H9 (cell line): Measurements from ENCODE around the gene UTP15. TPM values are rescaled to one million over a fixed set of nuclear protein-coding genes. Genes with fewer than 3 reads are reported as not detected.

Experiments used
- DNase-seq: peaks from one replicate; pipeline ENCODE4 v3.0.0-alpha.2; 2017
- H2AFZ ChIP-seq: one replicate; pipeline ENCODE4 v1.6.1; 2013; ENCODE audit warnings: mild to moderate bottlenecking, low read length, control low read depth, moderate library complexity
- H2AK5ac ChIP-seq: 2 replicates; pipeline ENCODE4 v1.6.1; 2013; ENCODE audit warnings: low read length, control low read depth, mixed read lengths; ENCODE audit not compliant: insufficient read length
- H2BK120ac ChIP-seq: one replicate; pipeline ENCODE4 v1.6.1; 2013; ENCODE audit warnings: low read depth, mild to moderate bottlenecking, low read length, control low read depth, inconsistent platforms; ENCODE audit not compliant: poor library complexity, severe bottlenecking
- H2BK12ac ChIP-seq: 2 replicates; pipeline ENCODE4 v1.6.1; 2013; ENCODE audit warnings: low read length, control low read depth, mixed read lengths, low read depth; ENCODE audit not compliant: insufficient read length
- H2BK15ac ChIP-seq: 2 replicates; pipeline ENCODE4 v1.6.1; 2013; ENCODE audit warnings: low read depth, low read length, control low read depth
- H2BK20ac ChIP-seq: one replicate; pipeline ENCODE4 v1.6.1; 2013; ENCODE audit warnings: low read depth, mild to moderate bottlenecking, low read length, control low read depth, inconsistent platforms; ENCODE audit not compliant: poor library complexity, severe bottlenecking
- H2BK5ac ChIP-seq: 2 replicates; pipeline ENCODE4 v1.6.1; 2013; ENCODE audit warnings: low read length, control low read depth, mixed read lengths; ENCODE audit not compliant: insufficient read length
- H3K14ac ChIP-seq: 2 replicates; pipeline ENCODE4 v1.6.1; 2013; ENCODE audit warnings: low read length, control low read depth; ENCODE audit not compliant: insufficient read depth
- H3K18ac ChIP-seq: 2 replicates; pipeline ENCODE4 v1.6.1; 2013; ENCODE audit warnings: low read depth, mild to moderate bottlenecking, mixed read lengths, low read length, control low read depth; ENCODE audit not compliant: insufficient read length
- H3K23ac ChIP-seq: 2 replicates; pipeline ENCODE4 v1.6.1; 2013; ENCODE audit warnings: low read length, control low read depth, mixed read lengths, low read depth; ENCODE audit not compliant: insufficient read length
- H3K23me2 ChIP-seq: 2 replicates; pipeline ENCODE4 v1.6.1; 2013; ENCODE audit warnings: low read depth, mild to moderate bottlenecking, mixed read lengths, low read length, control low read depth; ENCODE audit not compliant: insufficient read length, poor library complexity, severe bottlenecking
- H3K27ac ChIP-seq: 2 replicates; pipeline ENCODE4 v1.5.1; 2013; ENCODE audit warnings: low read length, control low read depth, mixed read lengths, low read depth; ENCODE audit not compliant: insufficient read length
- H3K27me3 ChIP-seq: 2 replicates; pipeline ENCODE4 v1.6.1; 2013; ENCODE audit warnings: low read length, control low read depth, inconsistent platforms; ENCODE audit not compliant: insufficient read depth
- H3K4ac ChIP-seq: 2 replicates; pipeline ENCODE4 v1.6.1; 2013; ENCODE audit warnings: low read depth, mild to moderate bottlenecking, control low read depth, inconsistent platforms, low read length, moderate library complexity
- H3K4me1 ChIP-seq: 2 replicates; pipeline ENCODE4 v1.6.1; 2013; ENCODE audit warnings: low read length, control low read depth, inconsistent platforms; ENCODE audit not compliant: insufficient read depth
- H3K4me2 ChIP-seq: 2 replicates; pipeline ENCODE4 v1.6.1; 2013; ENCODE audit warnings: low read length, control low read depth, mixed read lengths; ENCODE audit not compliant: insufficient read length, insufficient read depth
- H3K56ac ChIP-seq: 2 replicates; pipeline ENCODE4 v1.6.1; 2013; ENCODE audit warnings: low read depth, mild to moderate bottlenecking, mixed read lengths, low read length, control low read depth; ENCODE audit not compliant: insufficient read length
- H3K79me1 ChIP-seq: 2 replicates; pipeline ENCODE4 v1.6.1; 2013; ENCODE audit warnings: low read depth, mild to moderate bottlenecking, moderate library complexity, low read length, control low read depth, inconsistent platforms; ENCODE audit not compliant: insufficient read depth, poor library complexity, severe bottlenecking
- H3K79me2 ChIP-seq: 2 replicates; pipeline ENCODE4 v1.6.1; 2013; ENCODE audit warnings: low read length, control low read depth, inconsistent platforms; ENCODE audit not compliant: insufficient read depth
- H3K9ac ChIP-seq: 2 replicates; pipeline ENCODE4 v1.6.1; 2013; ENCODE audit warnings: low read length, control low read depth, mixed read lengths; ENCODE audit not compliant: insufficient read length; ENCODE audit errors: extremely low read depth
- H3K9me3 ChIP-seq: one replicate; pipeline ENCODE4 v1.6.1; 2013; ENCODE audit warnings: low read depth, low read length, inconsistent platforms; ENCODE audit not compliant: control insufficient read depth
- H3T11ph ChIP-seq: one replicate; pipeline ENCODE4 v1.6.1; 2013; ENCODE audit warnings: mild to moderate bottlenecking, low read length, control low read depth, inconsistent platforms
- H4K20me1 ChIP-seq: one replicate; pipeline ENCODE4 v1.6.1; 2013; ENCODE audit not compliant: control insufficient read depth, insufficient read length, insufficient read depth
- H4K5ac ChIP-seq: 2 replicates; pipeline ENCODE4 v1.6.1; 2013; ENCODE audit warnings: low read depth, mild to moderate bottlenecking, mixed read lengths, low read length, control low read depth; ENCODE audit not compliant: insufficient read length
- H4K8ac ChIP-seq: replicated peaks from 2 replicates; pipeline ENCODE4 v1.6.1; 2013; ENCODE audit warnings: low read length, control low read depth, mixed read lengths, low read depth; ENCODE audit not compliant: insufficient read length
- H4K91ac ChIP-seq: 2 replicates; pipeline ENCODE4 v1.6.1; 2013; ENCODE audit warnings: low read depth, mild to moderate bottlenecking, moderate library complexity, mixed read lengths, low read length, control low read depth; ENCODE audit not compliant: insufficient read length
- H3K27ac Mint-ChIP-seq, 3 experiments: 2 replicates in 2 of 3; 3 replicates in 1 of 3; pipeline ENCODE4 v1.8.0; 2020 to 2021; ENCODE audit warnings: mixed read lengths in 3 of 3, mild to moderate bottlenecking in 1 of 3, moderate library complexity in 1 of 3
- H3K27me3 Mint-ChIP-seq: 2 replicates; pipeline ENCODE4 v1.8.0; 2021; ENCODE audit warnings: low read depth, mild to moderate bottlenecking, moderate library complexity, mixed read lengths
- H3K36me3 Mint-ChIP-seq, 3 experiments: 2 replicates in 2 of 3; 3 replicates in 1 of 3; pipeline ENCODE4 v1.8.0; 2020 to 2021; ENCODE audit warnings: low read depth in 3 of 3, mixed read lengths in 3 of 3; ENCODE audit not compliant: insufficient read depth in 1 of 3
- H3K4me1 Mint-ChIP-seq, 2 experiments: 2 replicates each; pipeline ENCODE4 v1.8.0; 2020; ENCODE audit warnings: mixed read lengths in 2 of 2
- H3K4me3 Mint-ChIP-seq, 2 experiments: 2 replicates in 1 of 2; 3 replicates in 1 of 2; pipeline ENCODE4 v1.8.0; 2020 to 2021; ENCODE audit warnings: mild to moderate bottlenecking in 2 of 2, mixed read lengths in 2 of 2, moderate library complexity in 1 of 2
- H3K9me3 Mint-ChIP-seq, 2 experiments: 2 replicates in 1 of 2; 3 replicates in 1 of 2; pipeline ENCODE4 v1.8.0; 2020; ENCODE audit warnings: mild to moderate bottlenecking in 2 of 2, mixed read lengths in 2 of 2, moderate library complexity in 1 of 2
- WGBS: extraction: QIAGEN DNeasy Blood & Tissue Kit; methylation state at CpG from one replicate; pipeline ENCODE4 v1.1.7; 2013; ENCODE audit warnings: missing lambda C conversion rate, low lambda C conversion rate, mixed read lengths; ENCODE audit not compliant: insufficient read length; ENCODE audit errors: extremely low coverage; 5-methylcytosine and 5-hydroxymethylcytosine counted together
- total RNA-seq: library from RNA; stranded (reverse); gene quantifications from 2 replicates; pipeline ENCODE4 v1.2.1, GENCODE V29; 2021
- TF ChIP-seq, protein P1 (sequence below): fragments of 200-600 bp; sonication (generic); conservative IDR thresholded peaks from 3 replicates; pipeline ENCODE4 v1.8.0; 2021; ENCODE audit warnings: antibody characterized with exemption, mild to moderate bottlenecking

Gene UTP15
- total RNA-seq, 1 experiment from 2014 or later = 43.5 TPM

DNA sequence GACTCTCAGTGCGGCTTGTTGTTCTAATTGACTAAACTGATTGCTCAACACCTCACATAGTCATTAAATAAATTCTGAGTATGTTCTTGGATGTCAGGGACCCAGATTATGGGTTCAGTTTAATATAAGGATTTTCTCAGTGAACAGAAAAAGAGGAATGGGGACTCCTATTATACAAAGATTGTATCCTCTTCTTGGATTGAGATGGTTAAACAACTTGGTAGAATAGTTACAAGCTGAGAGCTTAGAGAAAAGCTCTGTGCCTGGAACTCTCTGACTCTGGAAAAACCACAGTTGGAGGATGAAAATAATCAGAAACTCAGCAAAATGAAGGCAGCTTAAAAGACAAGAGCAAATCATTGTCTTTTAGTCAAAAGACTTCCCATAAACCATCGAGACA is 30.6 kb upstream of the UTP15 start:
- Mint-ChIP-seq H3K36me3 (peaks cover 2 to 22% (median 7%) of the 10 kb centered on the region in 3 experiments), H3K4me1 (0 out of 4 replicates have a peak, but pooled peaks cover 0 to 7% of the 10 kb centered on the region in 2 experiments), H3K27me3 (peaks cover 3% of the 10 kb centered on the region), H3K9me3 (peaks cover 22 to 25% of the 10 kb centered on the region in 2 experiments), H3K27ac (no peak overlapping the region), H3K4me3 (no peak overlapping the region)
- H3K56ac ChIP-seq = no peak overlapping the region
- H3K4me1 ChIP-seq = no peaks in the 10 kb centered on the region
- H2BK5ac ChIP-seq = no peak overlapping the region
- no peak overlapping the region for H3K23ac ChIP-seq
- no peak overlapping the region for H4K8ac ChIP-seq
- no peaks in the 10 kb centered on the region for H3K79me1 ChIP-seq
- H4K20me1 ChIP-seq = no peaks in the 10 kb centered on the region
- no peak overlapping the region for H3K4me2 ChIP-seq
- H2BK12ac ChIP-seq = no peak overlapping the region
- no peak overlapping the region for H3K27ac ChIP-seq
- H3K4ac ChIP-seq = no peak overlapping the region
- H3T11ph ChIP-seq = no peak overlapping the region
- TF ChIP-seq, protein P1, sequence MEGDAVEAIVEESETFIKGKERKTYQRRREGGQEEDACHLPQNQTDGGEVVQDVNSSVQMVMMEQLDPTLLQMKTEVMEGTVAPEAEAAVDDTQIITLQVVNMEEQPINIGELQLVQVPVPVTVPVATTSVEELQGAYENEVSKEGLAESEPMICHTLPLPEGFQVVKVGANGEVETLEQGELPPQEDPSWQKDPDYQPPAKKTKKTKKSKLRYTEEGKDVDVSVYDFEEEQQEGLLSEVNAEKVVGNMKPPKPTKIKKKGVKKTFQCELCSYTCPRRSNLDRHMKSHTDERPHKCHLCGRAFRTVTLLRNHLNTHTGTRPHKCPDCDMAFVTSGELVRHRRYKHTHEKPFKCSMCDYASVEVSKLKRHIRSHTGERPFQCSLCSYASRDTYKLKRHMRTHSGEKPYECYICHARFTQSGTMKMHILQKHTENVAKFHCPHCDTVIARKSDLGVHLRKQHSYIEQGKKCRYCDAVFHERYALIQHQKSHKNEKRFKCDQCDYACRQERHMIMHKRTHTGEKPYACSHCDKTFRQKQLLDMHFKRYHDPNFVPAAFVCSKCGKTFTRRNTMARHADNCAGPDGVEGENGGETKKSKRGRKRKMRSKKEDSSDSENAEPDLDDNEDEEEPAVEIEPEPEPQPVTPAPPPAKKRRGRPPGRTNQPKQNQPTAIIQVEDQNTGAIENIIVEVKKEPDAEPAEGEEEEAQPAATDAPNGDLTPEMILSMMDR = no peak
- no peak overlapping the region for H3K14ac ChIP-seq
- H3K27me3 ChIP-seq = no peaks in the 10 kb centered on the region
- no peak overlapping the region for H2BK120ac ChIP-seq
- no peak overlapping the region for H2AFZ ChIP-seq
- no peak overlapping the region for H2AK5ac ChIP-seq
- no peaks in the 10 kb centered on the region for H3K79me2 ChIP-seq
- WGBS = no CpG with 5 or more reads among the region's 2 CpGs
- no peak overlapping the region for H3K9ac ChIP-seq
- H3K9me3 ChIP-seq = no peaks in the 10 kb centered on the region
- no peak overlapping the region for H3K18ac ChIP-seq
- H3K23me2 ChIP-seq = no peaks in the 10 kb centered on the region
- no peak for DNase-seq
- H4K91ac ChIP-seq = no peak overlapping the region
- no peak overlapping the region for H4K5ac ChIP-seq
- H2BK20ac ChIP-seq = no peak overlapping the region
- no peak overlapping the region for H2BK15ac ChIP-seq
